Sigmoid colon (tissue), 7 donors: ENCODE data around the gene RAB37. TPM values are rescaled to one million over a fixed set of nuclear protein-coding genes. Genes with fewer than 3 reads are reported as not detected.

Source experiments
- DNase-seq: peaks from one replicate; pipeline ENCODE4 v3.0.0-alpha.2; 2019
- H3K27ac ChIP-seq, 4 donors: fragments of 200-600 bp; sonication (generic); one replicate each; pipeline ENCODE4 v1.5.1; 2016 to 2019; ENCODE audit warnings: mild to moderate bottlenecking in 1 of 4
- H3K27me3 ChIP-seq, 3 donors: fragments of 200-600 bp; sonication (generic); one replicate each; pipeline ENCODE4 v1.5.1; 2019; ENCODE audit warnings: mild to moderate bottlenecking in 1 of 3
- H3K36me3 ChIP-seq, 4 donors: fragments of 200-600 bp; sonication (generic); one replicate each; pipeline ENCODE4 v1.5.1; 2016 to 2019
- H3K4me1 ChIP-seq, 4 donors: fragments of 200-600 bp; sonication (generic); one replicate each; pipeline ENCODE4 v1.5.1; 2017 to 2019
- H3K4me3 ChIP-seq, 4 donors: fragments of 200-600 bp; sonication (generic); one replicate each; pipeline ENCODE4 v1.5.1; 2017 to 2019; ENCODE audit warnings: mild to moderate bottlenecking in 2 of 4, moderate library complexity in 1 of 4
- H3K9me3 ChIP-seq, 4 donors: fragments of 200-600 bp in 3 of 4; sonication (generic) in 3 of 4; one replicate each; pipeline versions ENCODE4 v1.5.1 to v1.6.1; 2013 to 2019
- EP300 ChIP-seq, 4 donors: sonication (generic); formaldehyde crosslinking; IDR thresholded peaks; one replicate each; pipeline ENCODE4 v1.6.1; 2017; ENCODE audit warnings: antibody characterized with exemption in 4 of 4
- POLR2A ChIP-seq, 2 donors: fragments of 450-650 bp; IDR thresholded peaks; one replicate each; pipeline ENCODE4 v1.6.1; 2016; ENCODE audit warnings: antibody characterized with exemption in 2 of 2, mild to moderate bottlenecking in 2 of 2, moderate library complexity in 2 of 2
- POLR2AphosphoS5 ChIP-seq, 4 donors: sonication (generic); formaldehyde crosslinking; IDR thresholded peaks; one replicate each; pipeline ENCODE4 v1.6.1; 2017; ENCODE audit warnings: antibody characterized with exemption in 4 of 4
- WGBS, 2 donors: extraction: QIAGEN DNeasy Blood & Tissue Kit; methylation state at CpG; one replicate each; pipeline ENCODE4 v1.1.7; 2013; 5-methylcytosine and 5-hydroxymethylcytosine counted together
- intact Hi-C: fragments of 100-400 bp; cut with DNase I; formaldehyde crosslinking; loops from one replicate; pipeline ENCODE4 v1.15.1; 2023
- polyA plus RNA-seq, 3 donors: library from polyadenylated mRNA; stranded (reverse); fragments of 200-250 nt; gene quantifications; one replicate each; pipeline ENCODE4 v1.2.3, GENCODE V29; 2013
- total RNA-seq, 4 donors: library from RNA; depleted of rRNA; stranded (reverse); fragments of >200 nt; gene quantifications; one replicate each; pipeline ENCODE4 v1.1.0, GENCODE V29; 2016
- TF ChIP-seq, protein P1 (sequence below), 4 experiments: fragments of 450-650 bp in 3 of 4; fragments of 200-600 bp in 1 of 4; IDR thresholded peaks; one replicate each; pipeline ENCODE4 v1.5.1; 2016 to 2019; ENCODE audit warnings: antibody characterized with exemption in 4 of 4, mild to moderate bottlenecking in 3 of 4, moderate library complexity in 2 of 4
- donor health status: healthy with polysubstance abuse.
- donor health status: Bipolar disorder and iron deficiency.
- donor health status: healthy.

RAB37 gene
- total and polyA plus RNA-seq, 7 donors, result 0.54 to 28.8 (median 4.1) TPM

DNA sequence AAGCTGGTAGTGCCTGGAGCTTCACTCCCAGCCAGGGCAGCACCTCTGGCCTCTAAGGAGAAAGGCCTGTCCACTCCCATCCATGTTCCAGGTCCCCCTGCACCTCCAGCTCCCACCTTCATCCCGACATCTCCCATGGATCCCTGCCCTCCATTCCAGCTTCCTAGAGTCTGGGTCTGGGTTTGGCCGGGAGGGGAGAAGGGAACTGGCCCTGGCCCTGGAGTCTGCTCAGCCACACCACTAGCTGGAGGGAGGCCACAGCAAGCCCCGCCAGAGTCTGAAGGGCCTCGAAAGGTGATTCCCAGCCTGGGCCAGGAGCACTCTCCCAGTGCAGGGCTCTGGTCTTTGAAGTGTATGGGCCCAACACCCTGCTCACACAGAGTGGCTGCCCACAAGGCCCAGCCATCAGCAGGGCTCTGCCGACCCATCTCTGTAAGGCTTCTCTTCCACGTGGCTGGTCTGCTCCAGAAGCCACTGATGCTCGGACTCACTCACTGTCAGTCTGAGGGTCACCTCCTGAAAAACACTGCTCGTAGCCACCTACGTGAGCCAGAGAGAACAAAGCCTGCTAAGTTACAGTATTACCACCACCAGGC is 34.4 kb downstream of the RAB37 start:
- intact Hi-C loops, result loop anchor here (2.0 kb wide), 1 partner anchor 27 kb away; no protein-coding TSS in a partner anchor
- H3K4me3 ChIP-seq, result no peak overlapping the region
- DNase-seq, result no peak
- H3K9me3 ChIP-seq, result no peaks in the 10 kb centered on the region
- 88 to 91% methylated on average over 9 of the region's 9 CpGs for WGBS, 2 donors
- H3K27ac ChIP-seq, result no peak overlapping the region
- no peaks in the 10 kb centered on the region for H3K27me3 ChIP-seq
- H3K36me3 ChIP-seq, result peaks cover 12 to 35% (median 29%) of the 10 kb centered on the region in 4 donors
- peaks cover 0 to 31% (median 21%) of the 10 kb centered on the region in 4 donors for H3K4me1 ChIP-seq
- no peak for TF ChIP-seq EP300 (IDR thresholded peaks at IDR 0.05)
- TF ChIP-seq, protein P1, sequence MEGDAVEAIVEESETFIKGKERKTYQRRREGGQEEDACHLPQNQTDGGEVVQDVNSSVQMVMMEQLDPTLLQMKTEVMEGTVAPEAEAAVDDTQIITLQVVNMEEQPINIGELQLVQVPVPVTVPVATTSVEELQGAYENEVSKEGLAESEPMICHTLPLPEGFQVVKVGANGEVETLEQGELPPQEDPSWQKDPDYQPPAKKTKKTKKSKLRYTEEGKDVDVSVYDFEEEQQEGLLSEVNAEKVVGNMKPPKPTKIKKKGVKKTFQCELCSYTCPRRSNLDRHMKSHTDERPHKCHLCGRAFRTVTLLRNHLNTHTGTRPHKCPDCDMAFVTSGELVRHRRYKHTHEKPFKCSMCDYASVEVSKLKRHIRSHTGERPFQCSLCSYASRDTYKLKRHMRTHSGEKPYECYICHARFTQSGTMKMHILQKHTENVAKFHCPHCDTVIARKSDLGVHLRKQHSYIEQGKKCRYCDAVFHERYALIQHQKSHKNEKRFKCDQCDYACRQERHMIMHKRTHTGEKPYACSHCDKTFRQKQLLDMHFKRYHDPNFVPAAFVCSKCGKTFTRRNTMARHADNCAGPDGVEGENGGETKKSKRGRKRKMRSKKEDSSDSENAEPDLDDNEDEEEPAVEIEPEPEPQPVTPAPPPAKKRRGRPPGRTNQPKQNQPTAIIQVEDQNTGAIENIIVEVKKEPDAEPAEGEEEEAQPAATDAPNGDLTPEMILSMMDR (IDR thresholded peaks at IDR 0.05), result no peak

DNA sequence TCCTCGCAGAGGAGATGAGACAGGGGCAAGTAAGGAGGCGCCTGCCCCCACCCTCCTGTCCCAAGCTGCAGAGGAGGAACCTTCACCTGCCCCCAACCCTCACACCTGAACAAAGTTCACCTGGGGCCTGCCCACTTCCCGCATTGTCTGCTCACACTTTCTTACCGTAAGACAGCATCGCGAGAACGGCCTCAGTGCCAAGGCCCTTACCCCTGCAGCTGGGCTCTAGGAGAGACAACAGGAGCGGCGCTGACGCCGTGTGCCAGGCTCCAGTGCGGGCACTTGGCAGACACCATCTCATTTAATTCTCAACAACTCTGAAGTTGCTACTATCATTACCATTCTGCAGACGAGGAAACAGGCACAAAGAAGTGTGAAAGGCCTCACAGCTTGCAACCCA is 35.0 kb downstream of the RAB37 start:
- Histone ChIP-seq H3K4me3 (no peak overlapping the region), H3K9me3 (no peaks in the 10 kb centered on the region), H3K4me1 (peaks cover 0 to 36% (median 26%) of the 10 kb centered on the region in 4 donors), H3K27ac (no peak overlapping the region), H3K27me3 (no peaks in the 10 kb centered on the region), H3K36me3 (peaks cover 12 to 35% (median 29%) of the 10 kb centered on the region in 4 donors)
- WGBS, 2 donors, result 82 to 92% methylated on average over 13 of the region's 13 CpGs
- TF ChIP-seq EP300 (IDR thresholded peaks at IDR 0.05) (no peak), POLR2A (IDR thresholded peaks at IDR 0.05) (no peak), POLR2AphosphoS5 (IDR thresholded peaks at IDR 0.05) (no peak)
- TF ChIP-seq, protein P1 (IDR thresholded peaks at IDR 0.05), result no peak
- intact Hi-C loops, result no loop called here
- no peak for DNase-seq

DNA sequence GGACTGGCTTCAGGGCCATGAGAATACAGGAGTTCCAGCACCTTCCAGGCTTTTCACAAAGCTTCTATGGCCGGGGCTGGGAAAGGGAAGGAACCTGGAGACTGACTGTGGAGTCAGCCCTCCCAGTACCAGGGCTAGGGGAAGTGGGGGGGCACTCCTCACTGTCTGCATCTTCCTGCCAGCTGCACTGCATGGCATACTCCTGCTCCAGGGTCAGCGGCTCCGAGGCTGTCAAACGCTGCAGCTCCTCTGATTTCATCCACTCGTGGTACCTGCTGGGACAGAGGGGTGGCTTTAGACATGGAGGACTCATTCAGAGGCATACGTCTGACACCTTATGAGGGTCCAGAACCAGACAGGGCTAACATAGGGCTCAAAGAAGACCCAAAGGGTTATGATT is 36.4 kb downstream of the RAB37 start:
- peaks cover 12 to 35% (median 29%) of the 10 kb centered on the region in 4 donors for H3K36me3 ChIP-seq
- 88 to 91% methylated on average over 6 of the region's 6 CpGs for WGBS, 2 donors
- TF ChIP-seq, protein P1 (IDR thresholded peaks at IDR 0.05), result no peak
- no peak for TF ChIP-seq POLR2A (IDR thresholded peaks at IDR 0.05)
- TF ChIP-seq EP300 (IDR thresholded peaks at IDR 0.05), result no peak
- no peak for TF ChIP-seq POLR2AphosphoS5 (IDR thresholded peaks at IDR 0.05)
- H3K27ac ChIP-seq, result no peak overlapping the region
- no peaks in the 10 kb centered on the region for H3K9me3 ChIP-seq
- no peak overlapping the region for H3K4me3 ChIP-seq
- H3K27me3 ChIP-seq, result no peaks in the 10 kb centered on the region
- DNase-seq, result no peak
- H3K4me1 ChIP-seq, result peaks cover 0 to 32% (median 23%) of the 10 kb centered on the region in 4 donors
- intact Hi-C loops, result no loop called here

DNA sequence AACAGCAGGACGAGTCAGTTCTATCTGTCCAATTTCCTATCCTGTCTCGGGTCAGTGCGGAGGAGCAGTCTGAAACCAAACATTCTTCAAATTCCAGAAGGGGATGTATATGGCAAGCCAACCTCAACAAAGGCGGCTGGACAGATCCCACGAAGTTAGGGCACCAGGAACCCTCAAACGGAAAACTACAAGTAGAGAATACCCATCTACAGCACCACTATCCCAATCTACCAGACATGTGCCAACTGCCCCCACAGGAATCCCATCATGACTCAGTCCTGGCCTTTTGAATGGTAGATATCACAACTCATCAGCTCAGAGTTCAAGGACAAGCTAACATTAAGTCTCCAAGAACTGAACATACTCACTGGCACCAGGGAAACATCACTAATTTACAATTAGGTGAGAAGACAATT is 36.8 kb downstream of the RAB37 start:
- DNase-seq, result no peak
- Histone ChIP-seq H3K9me3 (no peaks in the 10 kb centered on the region), H3K4me3 (no peak overlapping the region), H3K4me1 (peaks cover 0 to 30% (median 21%) of the 10 kb centered on the region in 4 donors), H3K36me3 (peaks cover 12 to 35% (median 29%) of the 10 kb centered on the region in 4 donors), H3K27ac (no peak overlapping the region), H3K27me3 (no peaks in the 10 kb centered on the region)
- no peak for TF ChIP-seq POLR2A (IDR thresholded peaks at IDR 0.05)
- TF ChIP-seq, protein P1 (IDR thresholded peaks at IDR 0.05), result no peak
- intact Hi-C loops, result no loop called here
- WGBS, 2 donors, result 83 to 88% methylated on average over 6 of the region's 6 CpGs
